A549 (cell line): Measurements from ENCODE around the gene KCNAB2.

Experiments used
- CHD2 ChIP-seq: fragments of 150-350 bp; IDR thresholded peaks from 2 replicates; pipeline ENCODE4 v1.6.1; 2014; ENCODE audit warnings: low read length; ENCODE audit not compliant: partially characterized antibody
- EP300 ChIP-seq, 2 experiments: fragments of >200 bp; sonication (Bioruptor Twin); formaldehyde crosslinking; IDR thresholded peaks; 2 replicates in 1 of 2; 3 replicates in 1 of 2; pipeline ENCODE4 v1.6.1; 2016 to 2017
- ESRRA ChIP-seq: fragments of 150-350 bp; IDR thresholded peaks from 2 replicates; pipeline ENCODE4 v1.6.1; 2014; ENCODE audit warnings: mild to moderate bottlenecking, low read length, borderline replicate concordance
- HDAC2 ChIP-seq: fragments of 200-600 bp; sonication (generic); IDR thresholded peaks from 2 replicates; pipeline ENCODE4 v1.6.1; 2016
- POLR2A ChIP-seq: IDR thresholded peaks from 2 replicates; pipeline ENCODE4 v1.6.1; 2012; ENCODE audit warnings: mild to moderate bottlenecking, low read length
- RCOR1 ChIP-seq: fragments of 150-350 bp; IDR thresholded peaks from 2 replicates; pipeline ENCODE4 v1.6.1; 2014; ENCODE audit warnings: antibody characterized with exemption, low read length, low read depth
- SMC3 ChIP-seq: fragments of >200 bp; sonication (Bioruptor Twin); formaldehyde crosslinking; IDR thresholded peaks from 3 replicates; pipeline ENCODE4 v1.6.1; 2018; ENCODE audit warnings: inconsistent platforms
- TP53 ChIP-seq: fragments of 250-450 bp; sonication (Bioruptor Pico); IDR thresholded peaks from 2 replicates; pipeline ENCODE4 v1.5.0; 2021; ENCODE audit warnings: mild to moderate bottlenecking, moderate library complexity
- TF ChIP-seq, protein P1 (sequence below): fragments of >200 bp; sonication (Bioruptor Twin); formaldehyde crosslinking; IDR thresholded peaks from 3 replicates; pipeline ENCODE4 v1.5.1; 2016
- TF ChIP-seq, protein P2 (sequence below): fragments of >200 bp; sonication (Bioruptor Twin); formaldehyde crosslinking; IDR thresholded peaks from 3 replicates; pipeline ENCODE4 v1.6.1; 2016
- TF ChIP-seq, protein P3 (sequence below): fragments of 200-600 bp; sonication (generic); IDR thresholded peaks from 2 replicates; pipeline ENCODE4 v1.6.1; 2016; ENCODE audit warnings: antibody characterized with exemption, mild to moderate bottlenecking, moderate library complexity

DNA sequence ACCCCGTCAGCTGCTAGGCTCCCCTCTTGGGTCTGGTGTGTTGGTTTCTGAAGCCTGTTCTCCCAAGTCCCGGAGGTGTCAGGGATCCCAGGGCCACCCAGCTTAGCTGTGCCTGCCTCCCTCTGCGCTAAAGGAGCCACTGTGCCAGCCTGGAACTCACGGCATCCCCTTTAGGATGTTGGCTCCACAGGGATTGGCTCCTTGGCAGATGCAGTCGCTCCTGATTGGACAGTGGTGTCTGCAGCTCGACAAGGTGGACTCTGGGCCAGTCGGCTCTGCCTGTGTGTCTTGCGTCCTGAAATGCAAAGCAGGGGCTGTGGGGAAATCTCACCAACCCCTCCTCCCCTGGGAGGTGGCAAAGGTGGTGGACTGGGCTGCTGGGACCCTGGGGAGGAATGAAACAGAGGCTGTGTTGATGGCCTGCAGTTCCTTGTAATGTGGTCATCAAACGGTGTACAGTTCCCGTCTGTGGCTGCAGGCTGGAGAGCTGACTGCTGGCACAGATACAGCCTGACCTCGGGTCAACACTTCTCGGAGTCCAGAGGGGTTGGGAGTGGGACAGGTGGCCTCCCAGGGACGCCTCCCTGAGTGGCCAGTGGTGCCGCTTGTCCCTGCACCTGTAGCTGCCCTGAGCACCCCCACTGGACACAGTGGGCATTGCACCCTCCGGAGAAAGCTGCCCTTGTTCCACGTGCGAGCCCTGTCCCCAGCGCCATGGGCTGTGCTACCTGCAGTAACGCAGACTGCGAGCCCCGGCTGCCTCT is 11.5 kb upstream of the KCNAB2 start:
- TF ChIP-seq ESRRA (no peak), SMC3 (no peak), HDAC2 (no peak), CHD2 (no peak), EP300 (IDR thresholded peaks at IDR 0.05) (no peak), TP53 (no peak), POLR2A (no peak), RCOR1 (no peak)
- TF ChIP-seq, protein P1, sequence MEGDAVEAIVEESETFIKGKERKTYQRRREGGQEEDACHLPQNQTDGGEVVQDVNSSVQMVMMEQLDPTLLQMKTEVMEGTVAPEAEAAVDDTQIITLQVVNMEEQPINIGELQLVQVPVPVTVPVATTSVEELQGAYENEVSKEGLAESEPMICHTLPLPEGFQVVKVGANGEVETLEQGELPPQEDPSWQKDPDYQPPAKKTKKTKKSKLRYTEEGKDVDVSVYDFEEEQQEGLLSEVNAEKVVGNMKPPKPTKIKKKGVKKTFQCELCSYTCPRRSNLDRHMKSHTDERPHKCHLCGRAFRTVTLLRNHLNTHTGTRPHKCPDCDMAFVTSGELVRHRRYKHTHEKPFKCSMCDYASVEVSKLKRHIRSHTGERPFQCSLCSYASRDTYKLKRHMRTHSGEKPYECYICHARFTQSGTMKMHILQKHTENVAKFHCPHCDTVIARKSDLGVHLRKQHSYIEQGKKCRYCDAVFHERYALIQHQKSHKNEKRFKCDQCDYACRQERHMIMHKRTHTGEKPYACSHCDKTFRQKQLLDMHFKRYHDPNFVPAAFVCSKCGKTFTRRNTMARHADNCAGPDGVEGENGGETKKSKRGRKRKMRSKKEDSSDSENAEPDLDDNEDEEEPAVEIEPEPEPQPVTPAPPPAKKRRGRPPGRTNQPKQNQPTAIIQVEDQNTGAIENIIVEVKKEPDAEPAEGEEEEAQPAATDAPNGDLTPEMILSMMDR = peak; percentile 25; the same call in 1 of the 3 replicates
- TF ChIP-seq, protein P2, sequence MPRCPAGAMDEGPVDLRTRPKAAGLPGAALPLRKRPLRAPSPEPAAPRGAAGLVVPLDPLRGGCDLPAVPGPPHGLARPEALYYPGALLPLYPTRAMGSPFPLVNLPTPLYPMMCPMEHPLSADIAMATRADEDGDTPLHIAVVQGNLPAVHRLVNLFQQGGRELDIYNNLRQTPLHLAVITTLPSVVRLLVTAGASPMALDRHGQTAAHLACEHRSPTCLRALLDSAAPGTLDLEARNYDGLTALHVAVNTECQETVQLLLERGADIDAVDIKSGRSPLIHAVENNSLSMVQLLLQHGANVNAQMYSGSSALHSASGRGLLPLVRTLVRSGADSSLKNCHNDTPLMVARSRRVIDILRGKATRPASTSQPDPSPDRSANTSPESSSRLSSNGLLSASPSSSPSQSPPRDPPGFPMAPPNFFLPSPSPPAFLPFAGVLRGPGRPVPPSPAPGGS = no peak
- TF ChIP-seq, protein P3, sequence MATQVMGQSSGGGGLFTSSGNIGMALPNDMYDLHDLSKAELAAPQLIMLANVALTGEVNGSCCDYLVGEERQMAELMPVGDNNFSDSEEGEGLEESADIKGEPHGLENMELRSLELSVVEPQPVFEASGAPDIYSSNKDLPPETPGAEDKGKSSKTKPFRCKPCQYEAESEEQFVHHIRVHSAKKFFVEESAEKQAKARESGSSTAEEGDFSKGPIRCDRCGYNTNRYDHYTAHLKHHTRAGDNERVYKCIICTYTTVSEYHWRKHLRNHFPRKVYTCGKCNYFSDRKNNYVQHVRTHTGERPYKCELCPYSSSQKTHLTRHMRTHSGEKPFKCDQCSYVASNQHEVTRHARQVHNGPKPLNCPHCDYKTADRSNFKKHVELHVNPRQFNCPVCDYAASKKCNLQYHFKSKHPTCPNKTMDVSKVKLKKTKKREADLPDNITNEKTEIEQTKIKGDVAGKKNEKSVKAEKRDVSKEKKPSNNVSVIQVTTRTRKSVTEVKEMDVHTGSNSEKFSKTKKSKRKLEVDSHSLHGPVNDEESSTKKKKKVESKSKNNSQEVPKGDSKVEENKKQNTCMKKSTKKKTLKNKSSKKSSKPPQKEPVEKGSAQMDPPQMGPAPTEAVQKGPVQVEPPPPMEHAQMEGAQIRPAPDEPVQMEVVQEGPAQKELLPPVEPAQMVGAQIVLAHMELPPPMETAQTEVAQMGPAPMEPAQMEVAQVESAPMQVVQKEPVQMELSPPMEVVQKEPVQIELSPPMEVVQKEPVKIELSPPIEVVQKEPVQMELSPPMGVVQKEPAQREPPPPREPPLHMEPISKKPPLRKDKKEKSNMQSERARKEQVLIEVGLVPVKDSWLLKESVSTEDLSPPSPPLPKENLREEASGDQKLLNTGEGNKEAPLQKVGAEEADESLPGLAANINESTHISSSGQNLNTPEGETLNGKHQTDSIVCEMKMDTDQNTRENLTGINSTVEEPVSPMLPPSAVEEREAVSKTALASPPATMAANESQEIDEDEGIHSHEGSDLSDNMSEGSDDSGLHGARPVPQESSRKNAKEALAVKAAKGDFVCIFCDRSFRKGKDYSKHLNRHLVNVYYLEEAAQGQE = no peak
